Measurements from ENCODE around the gene SH3RF2.

Gene SH3RF2

DNA sequence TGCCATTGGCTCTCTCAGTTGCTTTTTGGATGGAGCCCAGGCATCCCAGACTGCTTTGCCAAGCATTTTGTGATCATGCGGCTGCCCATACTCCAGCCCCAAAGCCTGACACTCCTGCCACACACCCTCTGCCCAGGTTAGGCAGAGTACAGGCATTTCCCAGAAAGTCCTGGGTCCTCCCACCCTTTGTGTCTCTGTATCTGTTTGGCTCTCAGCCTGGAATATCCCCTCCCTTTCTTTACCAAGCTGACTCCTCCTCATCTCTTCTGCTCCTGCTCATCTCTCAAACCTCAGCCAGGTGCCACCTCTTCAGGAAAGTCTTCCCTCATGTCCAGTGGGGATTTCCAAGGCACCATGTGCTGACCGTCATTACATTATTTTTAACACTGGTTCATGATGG lies 14.3 kb upstream of the SH3RF2 start:
- DNase-seq (ENCODE audit: low read depth): no peak

DNA sequence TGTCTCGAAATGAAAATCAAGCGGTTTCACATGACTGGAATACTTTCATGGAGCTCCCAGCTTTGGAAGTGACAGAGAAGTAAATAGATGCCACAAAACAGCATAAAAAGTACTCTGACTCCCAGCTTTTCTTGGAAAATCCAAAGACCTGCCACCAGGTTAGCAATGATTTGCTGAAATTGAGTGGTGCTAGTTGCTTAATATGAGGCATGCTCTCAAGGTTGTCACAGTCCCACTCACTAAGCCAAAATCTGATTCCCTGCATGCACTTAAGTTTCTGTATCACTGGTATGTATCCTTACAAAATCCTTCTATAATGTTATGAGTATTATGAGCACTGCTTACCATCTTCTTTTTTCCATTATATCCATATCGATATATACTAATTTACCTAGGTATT lies 13.0 kb upstream of the SH3RF2 start:
- DNase-seq (ENCODE audit: low read depth): no peak

DNA sequence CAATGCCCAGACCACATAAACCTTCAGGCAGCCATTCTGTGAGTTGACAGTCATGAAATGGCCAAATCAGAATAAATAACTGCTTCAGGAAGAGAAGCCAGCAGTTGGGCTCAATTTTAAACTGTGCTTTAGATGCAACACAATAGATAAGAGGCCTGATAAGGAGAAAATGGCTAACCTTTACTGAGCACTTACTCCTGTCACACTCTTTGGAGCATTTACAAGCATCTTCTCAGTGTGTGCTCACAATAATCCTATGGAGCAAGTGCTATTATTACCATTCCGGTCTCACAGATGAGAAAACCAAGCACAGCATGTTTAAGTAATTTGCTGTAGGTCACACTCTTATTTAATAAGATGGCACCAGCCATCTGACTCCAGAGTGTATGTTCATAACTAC lies 11.5 kb upstream of the SH3RF2 start:
- no peak for DNase-seq (ENCODE audit: low read depth)

DNA sequence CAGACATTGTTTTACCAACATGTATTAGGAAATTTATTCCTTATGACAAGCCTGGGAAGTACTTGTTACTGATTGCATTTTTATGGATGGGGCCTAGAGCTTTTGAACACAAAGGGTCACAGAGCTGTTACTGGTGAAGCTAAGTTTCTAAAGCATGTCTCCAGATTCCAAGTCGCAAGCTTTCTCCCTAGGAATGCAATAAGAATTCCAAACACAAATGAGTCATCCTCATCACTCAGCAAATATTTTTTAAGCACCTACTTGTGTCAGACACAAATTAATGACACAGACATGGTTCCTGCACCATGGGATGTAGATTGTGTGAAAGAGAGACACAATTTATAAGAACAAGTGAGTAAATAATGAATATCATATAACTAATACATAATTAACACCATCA lies 11.0 kb upstream of the SH3RF2 start:
- DNase-seq (ENCODE audit: low read depth): no peak

DNA sequence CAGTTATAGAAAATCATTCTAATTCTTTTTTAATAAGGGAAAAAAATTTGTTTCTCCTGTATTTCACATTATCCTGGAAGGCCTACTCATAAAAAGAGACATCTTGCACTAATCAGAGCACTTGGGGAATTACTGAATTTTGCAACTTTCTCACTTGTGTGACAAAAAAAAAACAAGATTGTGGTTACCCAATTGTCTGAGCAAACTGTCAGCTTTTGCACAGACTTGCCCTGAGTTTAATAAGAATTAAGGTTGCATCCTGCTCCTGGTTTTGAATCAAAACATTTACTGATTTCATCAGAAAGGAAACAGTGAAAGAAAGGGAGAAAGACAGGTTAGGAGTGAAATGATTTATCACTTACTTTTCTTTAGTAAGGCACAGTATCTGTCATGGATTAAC lies 10.6 kb upstream of the SH3RF2 start:
- no peak for DNase-seq (ENCODE audit: low read depth)

DNA sequence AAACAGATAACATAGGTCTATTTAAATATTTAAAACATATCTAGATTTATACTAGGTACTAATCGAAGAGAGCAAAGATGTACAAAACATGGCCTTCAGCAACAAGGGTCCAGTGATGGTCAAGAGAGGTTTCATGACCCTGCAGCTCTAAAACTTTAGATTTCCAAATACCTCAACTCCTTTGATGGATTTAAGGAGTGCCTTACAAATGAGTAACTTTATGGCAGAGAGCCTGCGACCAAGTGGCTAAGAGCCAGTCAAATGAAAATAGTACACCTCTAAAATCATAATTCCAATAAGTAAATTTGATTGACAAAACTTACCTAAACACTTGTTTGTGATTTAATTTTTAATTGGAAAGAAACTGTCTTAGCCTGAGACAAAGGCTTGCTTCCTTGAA lies 4.7 kb upstream of the SH3RF2 start:
- no peak for DNase-seq (ENCODE audit: low read depth)

DNA sequence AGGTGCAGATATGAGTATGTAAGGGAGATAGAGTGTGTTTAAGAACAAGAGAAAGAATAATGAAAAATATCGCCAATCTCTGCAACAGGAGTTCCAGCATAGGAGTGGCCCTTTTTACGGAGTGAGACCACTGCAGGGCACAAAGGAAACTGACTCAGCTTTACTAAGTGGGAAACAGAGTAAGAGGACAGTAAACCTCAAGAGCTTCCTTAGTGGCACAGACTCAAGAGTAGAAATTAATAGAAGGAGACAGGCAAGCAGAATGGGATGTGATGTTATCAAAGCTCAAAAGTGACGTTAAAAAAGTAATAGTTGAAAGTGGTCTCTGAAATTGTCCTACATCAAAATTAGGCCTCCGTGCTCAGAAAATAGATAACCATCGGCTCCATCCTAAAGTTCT lies 2.1 kb upstream of the SH3RF2 start:
- DNase-seq (ENCODE audit: low read depth): no peak

DNA sequence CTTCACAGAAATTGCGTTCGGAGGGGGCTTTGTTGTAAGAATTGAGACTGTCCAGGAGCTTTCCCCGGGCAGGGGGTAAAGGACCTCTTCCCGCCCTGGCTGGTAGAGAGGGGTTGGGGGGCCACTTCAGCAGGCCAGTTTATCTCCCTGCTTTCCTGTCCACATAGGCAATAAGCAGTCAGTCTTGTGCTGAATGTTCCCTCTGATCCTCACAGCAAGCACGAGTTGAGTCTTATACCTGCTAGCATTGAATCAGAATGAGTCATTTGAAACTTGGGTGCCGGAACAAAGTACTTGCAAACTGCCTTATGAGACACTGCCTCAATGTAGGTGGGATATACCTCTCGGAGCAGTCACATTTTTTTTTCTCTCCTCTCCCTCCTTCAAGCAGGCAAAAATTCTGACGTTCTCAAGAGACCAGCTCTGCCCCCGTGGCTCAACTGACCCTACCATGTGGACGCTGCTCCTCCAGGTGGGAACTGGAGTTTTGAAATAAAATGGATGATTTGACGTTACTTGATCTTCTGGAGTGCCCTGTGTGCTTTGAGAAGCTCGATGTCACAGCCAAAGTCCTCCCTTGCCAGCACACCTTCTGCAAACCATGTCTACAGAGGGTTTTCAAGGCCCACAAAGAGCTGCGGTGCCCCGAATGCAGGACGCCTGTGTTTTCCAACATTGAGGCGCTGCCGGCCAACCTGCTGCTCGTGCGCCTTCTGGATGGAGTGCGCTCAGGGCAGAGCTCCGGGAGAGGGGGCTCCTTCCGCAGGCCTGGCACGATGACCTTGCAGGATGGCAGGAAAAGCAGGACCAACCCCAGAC lies 1.3 kb downstream of the SH3RF2 start:
- DNase-seq (ENCODE audit: low read depth): no peak

DNA sequence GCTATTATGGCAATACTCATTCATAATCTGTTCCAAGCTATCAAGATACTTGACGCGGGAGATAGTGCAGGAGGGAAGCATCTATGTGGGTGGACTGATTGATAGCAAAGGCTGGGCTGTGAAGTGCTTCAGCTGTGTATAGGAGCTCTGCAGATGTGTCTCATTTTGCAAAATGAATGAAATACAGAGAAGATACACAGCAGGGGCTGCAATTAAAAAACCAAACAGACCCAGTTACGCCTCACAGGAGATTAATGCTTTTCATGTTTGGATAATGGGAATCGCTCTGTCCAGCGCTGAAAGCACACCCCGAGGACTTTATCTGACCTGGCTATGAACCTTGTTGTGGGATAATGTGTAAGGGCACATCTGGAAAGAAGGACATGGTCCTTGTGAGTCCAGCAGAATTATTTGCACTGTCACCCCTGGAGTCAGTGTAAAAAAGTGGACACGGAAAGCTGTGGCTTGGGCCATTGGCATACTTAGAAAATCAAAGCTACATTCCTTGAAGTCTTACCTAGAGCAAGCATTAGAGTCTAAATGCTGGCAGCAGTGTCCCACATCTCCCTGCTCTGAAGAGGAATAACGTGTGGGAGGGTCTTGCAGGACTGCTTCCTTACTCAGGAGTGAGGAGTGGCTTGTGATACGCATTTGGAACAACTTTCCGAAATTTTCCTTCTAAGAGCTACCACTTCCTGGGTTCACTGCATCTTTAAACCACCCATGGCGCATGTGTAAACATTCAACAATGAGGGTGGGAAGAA lies 2.6 kb downstream of the SH3RF2 start:
- DNase-seq (ENCODE audit: low read depth): no peak

DNA sequence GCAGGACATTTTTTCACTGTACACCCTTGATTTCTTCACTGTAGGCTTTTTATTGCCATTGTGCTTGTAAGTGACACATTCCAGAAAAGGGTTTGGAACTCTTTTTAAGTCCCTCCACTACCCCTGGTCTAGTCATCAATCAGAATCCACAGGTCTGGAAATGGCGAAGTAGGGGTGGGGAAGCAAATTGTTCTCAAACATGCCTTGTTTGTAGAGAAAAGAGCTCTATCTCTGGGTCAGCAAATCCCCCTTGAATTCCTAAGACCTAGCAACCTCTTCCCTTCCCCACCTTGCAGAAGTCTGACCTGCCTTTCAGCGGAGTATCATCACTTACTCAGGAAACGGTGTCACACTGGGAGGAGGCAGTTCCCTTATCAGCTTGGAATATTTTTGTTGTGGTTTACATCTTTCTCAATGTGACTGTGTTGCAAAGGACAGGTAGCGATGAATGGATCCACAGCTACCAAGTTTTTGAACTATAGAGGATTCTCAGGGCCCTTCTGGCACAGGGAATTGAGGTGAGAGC lies 3.2 kb downstream of the SH3RF2 start:
- no peak for DNase-seq (ENCODE audit: low read depth)

DNA sequence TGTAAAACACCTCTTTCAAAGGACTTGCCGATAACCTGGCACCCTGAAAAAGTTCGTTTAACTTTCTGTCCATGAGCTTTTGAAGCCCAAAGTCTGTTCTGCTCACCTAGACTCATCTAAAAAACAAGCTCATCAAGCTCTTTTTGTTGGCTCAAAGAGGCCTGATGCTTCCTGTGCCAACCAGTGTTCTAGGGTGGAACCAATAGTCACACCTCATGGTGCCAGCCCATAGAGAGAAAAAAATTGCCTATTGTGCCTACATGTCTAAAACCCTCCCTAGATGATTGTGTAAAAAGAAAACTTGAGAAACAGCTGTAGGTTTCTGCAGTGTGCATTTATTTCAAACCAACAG lies 4.7 kb downstream of the SH3RF2 start:
- no peak for DNase-seq (ENCODE audit: low read depth)

DNA sequence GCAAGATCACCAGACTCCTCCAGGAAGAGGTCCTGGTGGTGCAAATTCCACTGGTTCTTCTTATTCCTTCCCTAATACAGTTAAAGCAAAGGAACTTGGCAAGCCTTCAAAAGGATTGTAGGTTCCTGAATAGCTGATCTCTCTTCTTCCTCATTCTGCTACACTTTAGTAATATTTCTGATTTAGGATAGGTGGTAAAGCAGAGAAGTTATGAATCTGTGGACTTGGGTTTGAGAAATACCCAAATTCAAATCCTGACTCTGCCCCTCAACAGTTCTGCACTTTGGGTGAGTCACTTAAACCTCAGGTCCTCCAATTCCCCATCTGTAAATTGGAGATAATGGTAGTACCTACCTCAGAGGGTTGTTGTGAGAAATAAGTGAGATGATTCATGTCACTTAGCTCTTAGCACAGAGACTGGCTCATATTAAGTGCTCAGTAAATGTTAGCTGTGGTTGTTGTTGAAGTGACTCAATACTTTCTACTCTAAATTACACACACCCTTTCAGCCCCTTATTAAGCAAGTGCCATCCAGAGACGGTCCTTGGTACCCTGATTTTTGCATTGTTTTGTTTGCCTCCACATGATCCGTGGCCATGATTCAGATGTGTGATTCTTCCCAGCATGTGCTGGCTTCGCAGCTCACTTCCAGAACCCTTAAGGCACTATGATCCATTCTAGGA lies 5.2 kb downstream of the SH3RF2 start:
- DNase-seq (ENCODE audit: low read depth): no peak

DNA sequence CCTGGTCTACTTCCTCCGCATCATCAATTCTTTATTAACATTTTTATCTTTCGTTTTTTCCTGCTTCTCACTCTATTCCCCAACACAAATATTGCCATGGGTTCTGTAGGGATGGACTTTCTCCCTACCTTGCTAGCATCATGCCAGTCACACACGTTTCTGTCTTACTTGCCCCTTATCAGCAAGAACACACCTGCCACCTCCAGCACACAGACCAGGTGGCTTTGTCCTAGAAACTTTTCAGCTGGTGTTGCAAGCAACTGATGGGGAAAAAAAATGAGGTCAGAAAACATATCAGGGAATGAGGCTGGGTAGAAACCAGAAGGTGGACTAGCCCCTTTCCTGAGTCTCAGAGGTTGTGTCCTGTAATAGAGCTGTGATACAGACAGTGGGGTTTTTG lies 5.8 kb downstream of the SH3RF2 start:
- no peak for DNase-seq (ENCODE audit: low read depth)

DNA sequence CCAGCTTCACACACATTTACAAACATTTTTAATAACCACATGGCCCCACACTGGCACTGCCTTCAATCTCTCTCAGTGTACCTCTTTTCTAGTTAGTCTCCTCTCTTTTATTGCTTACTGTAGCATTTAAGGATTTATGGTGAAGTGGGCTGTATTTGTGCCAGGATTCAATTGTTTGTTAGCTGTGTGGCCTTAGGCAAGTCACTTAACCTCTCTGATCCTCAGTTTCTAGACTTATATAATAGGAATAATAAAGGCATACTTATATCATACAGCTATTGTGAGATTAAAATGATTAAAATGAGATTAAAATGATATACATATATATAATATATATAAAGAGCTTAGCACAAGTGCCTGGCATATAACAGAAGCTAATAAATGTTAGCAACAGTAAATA lies 6.4 kb downstream of the SH3RF2 start:
- DNase-seq (ENCODE audit: low read depth): no peak

DNA sequence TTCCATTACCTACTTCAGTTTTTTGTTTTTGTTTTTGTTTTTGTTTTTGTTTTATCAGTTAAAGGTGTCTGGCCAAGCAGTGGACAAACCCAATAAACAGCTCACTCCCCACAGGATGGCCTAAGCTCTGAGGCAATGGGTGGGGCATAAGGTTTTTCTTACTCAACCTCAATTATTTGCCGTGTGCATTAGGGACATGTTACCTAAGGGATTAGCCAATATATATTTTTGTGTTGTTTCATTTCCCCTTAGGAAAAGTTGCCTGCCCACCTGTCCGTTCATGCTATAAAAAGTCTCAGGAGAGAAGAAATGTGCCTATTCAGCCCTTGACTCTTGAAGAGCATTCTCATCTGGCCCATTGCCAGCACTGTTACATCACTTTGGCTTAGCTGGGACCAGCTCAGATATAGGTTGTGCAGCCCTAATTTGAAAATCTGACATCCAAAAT lies 7.3 kb downstream of the SH3RF2 start:
- no peak for DNase-seq (ENCODE audit: low read depth)

DNA sequence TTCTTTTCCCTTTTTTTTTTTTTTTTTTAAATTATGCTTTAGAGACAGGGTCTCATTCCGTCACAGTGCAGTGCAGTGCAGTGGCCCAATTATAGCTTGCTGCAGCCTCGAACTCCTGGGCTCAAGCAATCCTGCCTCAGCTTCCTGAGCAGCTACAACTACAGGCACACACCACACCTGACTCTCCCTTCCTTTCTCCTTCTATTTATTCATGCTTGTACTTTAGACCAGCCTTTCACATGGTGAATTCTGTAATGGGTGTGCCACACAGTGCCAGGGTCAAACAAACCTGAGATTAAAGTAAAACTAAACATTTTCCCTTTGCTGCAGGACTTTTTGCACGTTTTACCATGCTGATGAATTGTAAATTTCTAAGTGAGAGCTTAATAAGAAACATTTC lies 8.0 kb downstream of the SH3RF2 start:
- DNase-seq (ENCODE audit: low read depth): no peak

DNA sequence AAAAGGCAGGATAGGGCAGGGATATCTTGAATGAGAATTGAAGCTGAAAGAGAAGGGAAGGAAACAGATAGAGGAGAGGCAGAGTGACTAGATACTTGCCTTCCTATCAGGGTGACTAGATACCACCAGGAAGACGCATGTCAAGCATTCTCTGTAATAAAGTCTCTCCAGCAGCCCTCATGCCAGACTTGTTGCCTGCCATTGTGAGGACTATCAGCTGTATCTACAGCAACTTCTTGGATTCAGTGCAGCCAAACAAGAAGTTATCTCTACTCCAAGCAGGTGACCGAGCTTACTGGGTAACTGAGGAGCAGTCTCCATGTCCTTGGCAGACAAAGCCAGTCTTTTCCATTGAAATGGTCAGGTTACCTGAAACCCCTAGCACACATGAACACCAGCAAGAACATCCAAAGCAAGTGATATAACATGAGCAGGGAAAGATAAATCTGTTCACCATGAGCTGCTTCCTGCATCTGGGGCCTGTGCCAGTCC lies 9.3 kb downstream of the SH3RF2 start:
- DNase-seq (ENCODE audit: low read depth): no peak

DNA sequence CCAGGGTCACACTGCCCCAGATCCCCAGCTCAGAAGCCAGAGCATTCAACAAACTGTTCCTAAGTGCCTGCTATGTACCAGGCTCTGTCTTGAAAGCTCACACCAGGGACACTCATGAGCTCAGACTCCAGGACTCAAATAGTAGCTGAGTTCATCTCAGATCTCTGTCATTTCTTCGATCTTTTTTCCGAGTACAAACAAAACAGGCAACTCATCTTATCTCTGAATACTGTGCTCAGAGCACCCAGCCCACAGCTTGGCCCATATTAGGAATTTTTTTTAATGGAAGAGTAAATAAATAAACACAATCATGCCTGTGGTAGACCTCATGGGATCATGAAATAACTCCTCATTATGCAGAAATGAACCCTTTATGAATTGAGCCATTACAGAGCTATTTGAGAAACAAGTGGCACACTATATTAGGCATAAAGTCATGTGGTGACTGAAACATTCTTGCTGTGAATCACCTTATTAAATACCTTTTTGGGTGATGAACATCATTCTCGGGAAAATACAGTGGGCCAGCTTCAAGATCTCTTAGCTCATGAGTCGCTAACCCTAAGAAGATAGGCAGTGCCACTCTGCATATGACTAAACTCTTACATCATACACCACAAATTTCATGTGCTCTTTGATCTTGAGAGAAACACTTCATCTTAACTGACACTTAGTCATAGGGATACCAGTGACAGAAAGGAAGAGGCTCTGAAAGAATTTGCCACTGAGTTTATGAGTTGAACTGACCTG lies 9.9 kb downstream of the SH3RF2 start:
- no peak for DNase-seq (ENCODE audit: low read depth)

DNA sequence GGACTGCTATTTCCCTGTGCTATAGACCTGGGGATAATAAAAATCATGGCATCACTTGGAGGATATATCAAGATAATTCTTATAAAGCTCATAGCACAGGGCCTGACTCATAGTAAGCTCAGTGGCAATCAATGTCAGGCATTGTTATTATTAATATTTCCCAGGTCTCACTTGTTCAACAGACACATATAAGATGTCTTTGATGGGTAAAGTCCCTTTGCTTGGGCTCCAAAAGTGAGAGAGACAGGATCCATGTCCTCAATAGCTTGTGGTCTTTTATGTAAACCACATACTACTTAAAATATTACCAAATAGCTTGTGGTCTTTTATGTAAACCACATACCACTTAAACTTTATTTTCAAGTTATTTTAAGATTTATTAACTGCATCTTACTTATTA lies 11.2 kb downstream of the SH3RF2 start:
- DNase-seq (ENCODE audit: low read depth): no peak

DNA sequence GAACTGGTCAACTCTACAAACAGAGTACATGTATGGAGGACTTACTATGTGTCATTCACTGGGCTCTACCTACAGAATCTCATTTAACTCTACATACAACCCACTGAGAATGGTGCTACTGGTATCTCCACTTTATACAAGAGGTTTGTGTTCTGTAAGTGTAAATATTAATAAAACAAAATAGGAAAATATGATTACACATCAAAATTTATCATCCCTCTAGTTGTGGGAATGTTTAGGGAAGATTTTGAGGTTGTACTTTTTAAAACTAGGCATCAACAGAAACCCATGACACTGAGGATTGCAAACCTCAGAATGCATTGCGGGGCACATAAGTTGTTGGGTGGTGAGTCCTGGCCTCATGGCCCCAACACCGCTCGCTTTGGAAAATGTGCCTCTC lies 11.7 kb downstream of the SH3RF2 start:
- DNase-seq (ENCODE audit: low read depth): no peak

DNA sequence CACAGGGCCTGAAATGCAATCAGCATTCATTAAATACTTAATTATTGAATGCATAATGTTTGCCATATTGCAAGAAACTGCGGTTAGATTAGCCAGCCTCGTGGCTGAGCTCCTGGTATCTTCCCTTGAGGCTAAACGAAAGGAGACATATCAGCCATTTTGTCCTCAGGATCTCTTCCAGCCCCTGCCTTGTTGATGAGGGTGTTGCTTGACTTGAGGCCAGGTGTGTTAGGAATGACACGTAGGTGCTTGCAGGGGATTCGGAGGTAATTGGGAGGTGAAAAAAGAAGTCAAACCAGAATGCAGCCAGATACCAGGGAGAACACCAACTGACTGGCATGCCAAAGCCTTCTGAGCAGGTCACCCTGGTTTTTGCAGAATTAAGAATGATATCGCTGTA lies 12.5 kb downstream of the SH3RF2 start:
- DNase-seq (ENCODE audit: low read depth): no peak

DNA sequence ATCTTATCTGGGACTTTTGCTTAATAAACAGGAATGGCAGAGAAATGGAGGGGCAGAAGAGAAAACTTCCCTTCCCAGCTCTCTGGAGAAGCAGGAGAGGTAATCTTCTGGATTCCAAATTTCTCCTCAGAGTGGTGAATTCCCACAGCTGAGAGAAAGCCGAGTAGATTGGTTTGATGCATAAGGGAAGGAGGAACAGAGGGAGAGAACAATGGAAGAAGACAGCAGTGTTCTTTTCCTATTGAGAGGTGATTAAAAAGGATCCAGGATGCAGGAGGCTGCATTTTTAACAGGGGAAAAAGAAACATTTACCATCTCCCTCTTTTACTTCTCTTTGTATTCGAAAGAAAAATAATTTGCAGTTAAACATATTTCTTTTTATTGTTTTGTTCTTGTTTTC lies 13.1 kb downstream of the SH3RF2 start:
- DNase-seq (ENCODE audit: low read depth): no peak
